AG20443 (cell line): ENCODE results near the gene KRT77.
"Not testable (repeated sequence)": the region's sequence is repeated elsewhere in the genome, so short reads cannot be mapped to it uniquely, and the experiment has no call there.

Source experiments
- DNase-seq: peaks from one replicate; pipeline ENCODE4 v3.0.0; 2012; ENCODE audit warnings: low spot score, mixed read lengths

The KRT77 gene

DNA sequence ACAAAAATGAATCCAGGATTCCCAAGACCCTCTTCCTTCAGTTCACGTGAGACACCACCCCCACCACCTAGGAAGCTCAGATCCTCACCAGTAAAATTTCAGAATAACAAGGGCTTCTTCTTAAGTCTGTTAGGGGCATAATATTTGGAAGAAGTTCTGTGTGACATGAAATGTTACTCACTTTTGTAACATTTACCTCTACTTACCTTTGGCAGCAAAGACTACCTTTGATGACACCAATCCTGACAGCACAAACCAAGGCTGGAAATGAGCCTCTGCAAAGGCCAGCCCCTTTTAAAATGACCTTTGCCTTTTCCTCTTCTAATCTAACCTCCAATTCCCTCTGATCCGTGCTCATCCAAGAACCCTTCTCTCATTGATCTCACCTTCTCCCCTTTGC lies 19.4 kb upstream of the KRT77 start:
- DNase-seq, result no peak

DNA sequence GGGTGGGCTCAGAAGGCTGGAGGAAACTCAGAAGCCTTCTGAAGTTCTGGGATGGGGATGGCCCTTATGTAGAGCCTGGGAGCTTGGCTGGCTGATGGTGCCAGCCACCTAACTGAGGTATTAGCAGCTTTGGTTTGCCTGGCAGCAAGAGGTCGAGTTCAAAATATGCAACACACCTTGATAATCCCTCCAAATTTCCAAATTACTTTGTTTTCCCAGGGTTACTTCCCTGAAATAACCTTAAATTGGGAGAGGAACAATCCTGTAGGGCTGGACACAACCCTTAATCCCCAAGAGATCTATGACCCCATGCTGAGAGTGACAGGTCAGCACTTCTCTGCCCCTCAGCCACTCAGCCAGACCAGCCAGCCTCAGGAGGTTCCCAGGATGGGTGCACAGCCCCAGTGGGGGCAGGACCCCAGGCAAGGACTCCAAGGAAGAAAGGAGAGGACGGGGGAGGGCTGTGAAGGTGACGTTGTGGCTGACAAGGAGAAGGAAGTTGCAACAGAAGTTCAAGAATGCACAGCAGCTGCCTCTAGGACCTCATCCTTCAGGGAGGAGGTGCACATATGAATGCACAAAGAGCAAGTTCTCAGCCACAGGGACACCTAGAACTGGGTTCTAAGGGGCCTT lies 18.6 kb upstream of the KRT77 start:
- DNase-seq, result no peak

DNA sequence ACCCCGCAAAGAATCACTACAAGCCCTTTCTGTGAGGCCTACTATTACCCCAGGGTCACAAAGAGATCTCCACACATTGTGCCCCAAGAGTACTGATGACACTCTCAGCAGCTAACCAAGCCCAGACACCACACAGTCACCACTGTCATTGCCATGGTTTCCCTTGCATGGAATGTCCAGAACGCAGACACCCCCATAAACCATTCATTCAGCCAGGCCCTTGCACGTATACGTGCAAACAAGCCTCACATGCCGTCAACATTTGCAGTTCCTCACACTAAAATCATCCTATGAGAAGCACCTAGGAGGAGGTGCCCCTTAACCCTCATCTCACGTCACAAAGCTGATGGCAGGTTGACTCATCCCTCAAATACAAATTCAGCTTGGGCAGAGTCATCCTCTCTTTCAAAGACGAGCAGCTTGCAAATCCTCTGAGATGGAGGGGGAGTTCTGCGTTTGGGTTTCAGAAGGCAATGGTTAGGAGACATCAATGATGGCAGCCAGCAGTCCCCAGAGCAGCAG lies 17.1 kb upstream of the KRT77 start:
- DNase-seq, result no peak

DNA sequence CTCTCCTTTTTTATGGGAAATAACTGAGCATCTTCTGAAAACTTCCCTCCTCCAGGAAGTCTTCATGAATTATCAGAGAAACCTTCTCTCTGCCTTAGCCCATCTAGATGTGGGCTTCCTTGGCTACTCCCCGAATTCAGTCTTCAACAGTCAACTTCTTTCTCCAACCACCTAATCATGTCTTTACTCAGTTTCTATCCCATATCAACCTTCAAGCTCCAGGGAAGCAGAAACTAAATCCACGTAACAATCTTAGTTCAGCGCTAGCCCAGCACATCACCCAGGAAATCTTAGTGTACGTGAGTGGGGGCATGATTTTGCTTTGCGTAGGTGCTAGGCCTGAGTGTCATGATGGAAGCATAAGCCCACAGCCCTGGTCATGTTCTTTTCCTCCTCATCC lies 12.7 kb upstream of the KRT77 start:
- no peak for DNase-seq

DNA sequence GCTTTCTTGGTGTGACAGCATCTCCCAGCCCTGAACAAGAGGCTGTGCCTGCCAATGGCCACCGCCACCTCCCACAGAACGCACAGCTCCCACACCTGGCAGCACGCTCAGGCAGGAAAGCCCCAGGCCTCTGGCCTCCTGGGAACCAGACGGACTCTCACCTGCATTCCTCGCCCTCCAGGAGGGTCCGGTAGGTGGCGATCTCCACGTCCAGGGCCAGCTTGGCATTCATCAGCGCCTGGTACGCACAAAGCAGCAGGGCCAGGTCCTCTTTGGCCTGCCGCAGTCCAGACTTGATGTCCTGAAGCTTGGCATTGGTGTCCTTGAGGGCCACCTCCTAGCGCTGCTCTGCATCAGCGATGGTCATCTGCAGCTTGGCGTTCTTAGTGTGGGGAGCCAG lies 12.1 kb upstream of the KRT77 start:
- DNase-seq, result no peak

DNA sequence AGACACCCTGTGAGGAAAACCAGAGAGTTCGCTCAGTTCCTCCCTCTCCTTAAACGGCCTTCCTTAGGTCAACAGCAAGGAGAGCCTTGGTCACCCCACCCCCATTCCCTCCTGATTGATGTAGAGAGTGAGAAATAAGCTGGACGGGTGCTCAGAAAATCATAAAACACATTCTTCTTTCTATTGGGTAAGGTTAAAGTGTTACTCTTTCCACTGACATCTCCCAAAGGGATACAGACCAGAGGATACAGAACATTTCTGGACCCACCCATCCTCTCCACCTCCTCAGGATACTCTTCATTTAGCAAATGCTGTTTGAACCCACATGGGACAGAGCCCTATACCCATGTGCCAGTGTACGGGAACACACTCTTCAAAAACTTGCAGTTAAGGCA lies 11.6 kb upstream of the KRT77 start:
- no peak for DNase-seq

DNA sequence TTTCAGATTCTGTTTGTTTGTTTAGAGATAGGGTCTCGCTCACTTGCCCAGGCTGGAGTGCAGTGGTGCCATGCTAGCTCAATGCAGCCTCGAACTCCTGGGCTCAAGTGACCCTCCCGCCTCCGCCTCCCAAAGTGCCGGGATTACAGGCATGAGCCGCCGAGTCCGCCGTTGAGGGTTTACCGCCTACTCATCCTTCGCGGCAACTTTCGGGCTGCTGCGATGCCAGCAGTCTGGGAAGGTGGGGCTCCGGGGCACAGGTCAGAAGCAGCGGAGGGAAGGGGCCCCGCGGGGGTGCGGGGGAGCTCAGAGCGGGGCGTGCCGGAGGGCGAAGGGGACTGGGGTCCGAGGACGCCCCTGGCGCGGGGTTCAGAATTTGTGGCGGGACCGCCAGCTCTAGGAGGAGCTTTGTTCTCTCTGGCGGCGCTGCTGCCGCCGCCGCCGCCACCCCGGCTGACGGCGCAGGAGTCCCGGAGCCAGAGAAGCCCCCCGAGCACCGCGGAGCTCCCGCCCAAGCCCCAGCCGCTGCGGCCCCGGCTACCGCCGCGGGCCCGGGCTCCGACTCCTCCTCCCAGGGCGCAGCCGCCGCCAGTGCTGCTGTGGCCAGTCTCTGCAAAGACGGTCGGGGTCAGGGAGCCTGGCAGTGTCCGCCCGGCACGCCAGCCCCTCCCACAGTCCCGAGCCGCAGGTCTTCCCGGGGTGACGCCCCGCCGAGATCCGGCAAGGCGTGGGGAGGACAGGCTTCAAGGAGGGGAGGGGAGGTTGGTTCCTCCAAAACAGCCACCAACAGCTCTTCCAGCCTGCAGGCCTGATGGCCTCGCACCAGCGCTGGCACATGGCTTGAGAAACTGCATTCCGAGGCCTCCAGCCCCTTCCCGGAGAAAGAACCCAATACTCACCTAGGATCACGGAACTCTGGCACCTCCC lies 10.9 kb upstream of the KRT77 start:
- DNase-seq, result peak; percentile 31

DNA sequence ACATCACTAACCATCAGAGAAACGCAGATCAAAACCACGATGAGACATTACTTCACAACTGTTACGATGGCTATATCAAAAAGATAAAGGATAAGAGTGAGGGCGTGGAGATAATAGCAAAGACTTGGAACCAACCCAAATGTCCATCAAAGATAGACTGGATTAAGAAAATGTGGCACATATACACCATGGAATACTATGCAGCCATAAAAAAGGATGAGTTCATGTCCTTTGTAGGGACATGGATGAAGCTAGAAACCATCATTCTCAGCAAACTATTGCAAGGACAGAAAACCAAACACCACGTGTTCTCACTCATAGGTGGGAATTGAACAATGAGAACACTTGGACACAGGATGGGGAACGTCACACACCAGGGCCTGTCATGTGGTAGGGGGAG lies 8.8 kb upstream of the KRT77 start:
- not testable (repeated sequence) for DNase-seq

DNA sequence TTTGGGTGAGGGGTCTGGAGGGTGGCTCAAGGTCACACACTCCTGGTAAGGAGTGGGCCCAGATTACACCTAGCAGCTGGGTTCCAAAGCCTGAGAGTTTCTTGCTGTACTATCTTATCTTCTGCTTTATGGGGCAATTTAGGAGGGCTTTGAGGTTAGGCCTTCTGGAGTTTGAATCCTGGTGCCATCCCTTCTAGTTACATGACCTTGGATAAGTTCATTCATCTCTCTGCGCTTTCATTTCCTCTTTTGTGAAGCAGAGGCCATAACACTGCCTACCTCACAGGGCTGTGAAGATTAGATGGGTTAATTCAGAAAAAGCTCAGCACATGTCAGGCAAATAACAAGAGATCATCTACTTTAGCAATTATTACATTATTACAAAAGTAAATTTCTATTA lies 7.4 kb upstream of the KRT77 start:
- no peak for DNase-seq

DNA sequence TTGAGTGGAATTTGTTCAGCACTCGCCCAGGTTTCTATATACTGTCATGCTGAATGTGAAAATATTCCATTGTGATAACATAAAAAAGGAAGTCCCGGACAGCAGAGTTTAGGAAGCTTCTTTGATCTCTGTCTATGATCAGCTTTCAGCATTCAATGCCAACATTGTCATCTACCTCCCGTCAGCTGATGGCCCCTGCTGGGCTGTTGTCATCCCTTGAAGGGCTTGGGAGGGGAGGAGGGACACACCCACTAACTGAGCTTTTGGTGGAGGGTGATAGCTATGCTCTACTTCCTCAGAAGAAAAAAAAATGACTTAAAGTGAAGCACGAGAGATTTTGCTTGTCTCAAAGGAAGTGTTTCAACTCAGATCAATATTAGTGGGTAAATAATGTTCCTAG lies 4.7 kb upstream of the KRT77 start:
- no peak for DNase-seq

DNA sequence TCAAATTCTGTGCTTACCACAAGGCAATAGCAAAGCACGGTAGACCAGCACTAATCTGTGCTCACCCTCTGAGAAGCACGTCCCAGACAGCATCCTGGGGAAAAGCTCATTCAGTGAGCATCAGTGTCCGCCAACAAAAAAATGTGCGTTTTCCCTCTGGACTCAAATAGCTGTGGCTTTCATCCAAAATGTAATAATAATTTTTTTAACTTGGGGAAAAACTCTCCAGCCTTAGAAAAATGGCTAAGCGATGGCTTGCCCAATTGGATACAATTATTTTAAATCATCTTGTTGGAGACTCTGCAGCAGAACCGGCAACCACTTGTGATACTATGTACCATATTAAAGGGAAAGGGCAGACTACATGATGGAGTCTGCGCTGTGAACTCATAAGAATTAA lies 1.1 kb upstream of the KRT77 start:
- no peak for DNase-seq

DNA sequence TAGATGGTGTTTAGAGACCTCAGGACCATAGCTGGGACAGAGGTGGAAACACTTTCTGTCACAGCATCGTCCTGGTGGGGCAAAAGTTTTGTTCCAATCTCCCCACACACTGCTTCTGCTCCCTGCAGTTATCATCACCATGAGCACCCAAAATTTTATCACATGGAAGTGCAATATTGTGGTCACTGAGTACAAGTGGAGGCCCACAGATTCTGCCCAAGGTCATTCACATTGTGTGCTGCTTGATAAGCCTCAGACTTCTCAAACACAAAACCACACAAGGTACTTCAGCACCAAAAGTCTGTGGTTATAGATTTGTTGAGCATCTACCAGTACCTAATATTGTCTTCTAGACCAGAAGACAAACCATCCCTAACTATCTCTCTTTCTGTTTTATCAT lies 554 bp upstream of the KRT77 start:
- DNase-seq, result no peak

DNA sequence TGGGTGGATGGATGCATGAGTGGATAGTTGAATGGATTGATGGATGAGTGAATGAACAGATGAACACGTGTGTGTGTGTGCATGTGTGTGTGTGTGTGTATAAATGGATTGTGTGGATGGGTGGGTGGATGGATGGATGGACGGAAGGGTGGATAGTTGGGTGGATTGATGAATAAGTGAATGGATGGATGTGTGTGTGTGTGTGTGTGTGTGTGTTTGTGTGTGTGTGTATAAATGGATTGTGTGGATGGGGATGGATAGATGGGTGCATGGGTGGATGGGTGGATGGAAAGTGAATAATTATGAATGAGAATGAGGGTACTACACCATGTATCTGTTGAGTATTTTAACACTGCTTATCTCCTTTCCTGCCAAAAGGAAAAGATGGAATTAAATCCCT lies 986 bp downstream of the KRT77 start:
- no peak for DNase-seq

DNA sequence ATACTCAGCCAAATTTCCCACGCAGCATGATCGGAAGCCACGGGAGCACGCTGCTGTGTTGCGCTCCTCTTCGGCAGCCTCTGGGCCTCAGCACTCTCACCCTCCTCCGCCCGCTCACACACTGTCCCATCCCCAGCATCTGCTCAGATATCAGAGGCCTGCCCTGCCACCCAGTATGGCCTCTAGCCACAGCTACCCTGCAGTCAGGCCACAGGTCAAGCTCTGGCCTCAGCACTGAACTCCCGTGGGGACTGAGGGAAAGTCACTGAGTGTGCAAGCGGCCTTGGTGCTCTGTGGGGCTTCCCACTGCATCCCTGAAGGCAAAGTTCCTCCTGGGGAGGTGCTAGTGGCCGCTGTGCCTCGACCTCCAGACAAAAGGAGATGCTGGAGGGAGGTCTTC lies 2.0 kb downstream of the KRT77 start:
- DNase-seq, result no peak

DNA sequence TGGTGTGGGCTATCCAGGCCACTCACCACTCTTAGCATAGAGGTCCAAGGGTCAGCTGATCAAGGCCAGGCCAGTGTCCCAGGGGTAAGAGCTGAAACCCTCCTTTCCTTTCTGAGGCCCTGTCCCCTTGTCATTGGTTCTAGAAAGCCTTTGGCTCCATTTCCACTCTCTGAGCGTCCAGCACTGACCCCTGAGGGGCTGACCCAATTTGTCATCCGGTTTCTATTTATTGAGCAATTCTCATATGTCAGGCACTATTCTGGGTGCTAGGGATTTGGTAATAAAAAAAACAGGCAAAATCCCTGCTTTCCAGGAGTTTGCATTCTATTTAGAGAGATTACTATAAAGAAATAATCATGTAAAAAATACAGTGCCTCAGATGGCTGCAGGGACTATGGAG lies 3.4 kb downstream of the KRT77 start:
- DNase-seq, result no peak

DNA sequence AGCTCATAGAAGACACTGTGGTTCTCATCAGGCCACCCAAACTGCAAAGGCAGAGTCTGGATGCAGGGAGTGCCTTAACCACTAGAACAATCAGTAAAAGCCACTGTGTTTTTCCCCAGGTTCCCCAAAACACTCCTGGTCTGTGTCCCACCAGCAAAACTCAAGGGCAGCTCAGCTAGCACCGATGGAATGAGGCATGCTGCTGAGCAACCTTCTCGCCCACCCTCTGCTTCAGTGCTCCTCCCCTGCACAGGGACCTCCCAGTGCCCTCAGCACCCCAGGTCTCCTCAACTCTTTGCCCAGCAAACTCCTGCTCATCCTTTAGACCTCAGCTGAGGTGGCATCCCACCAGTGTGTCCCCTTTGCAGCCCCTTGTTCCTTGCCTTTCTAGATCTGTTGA lies 4.0 kb downstream of the KRT77 start:
- no peak for DNase-seq

DNA sequence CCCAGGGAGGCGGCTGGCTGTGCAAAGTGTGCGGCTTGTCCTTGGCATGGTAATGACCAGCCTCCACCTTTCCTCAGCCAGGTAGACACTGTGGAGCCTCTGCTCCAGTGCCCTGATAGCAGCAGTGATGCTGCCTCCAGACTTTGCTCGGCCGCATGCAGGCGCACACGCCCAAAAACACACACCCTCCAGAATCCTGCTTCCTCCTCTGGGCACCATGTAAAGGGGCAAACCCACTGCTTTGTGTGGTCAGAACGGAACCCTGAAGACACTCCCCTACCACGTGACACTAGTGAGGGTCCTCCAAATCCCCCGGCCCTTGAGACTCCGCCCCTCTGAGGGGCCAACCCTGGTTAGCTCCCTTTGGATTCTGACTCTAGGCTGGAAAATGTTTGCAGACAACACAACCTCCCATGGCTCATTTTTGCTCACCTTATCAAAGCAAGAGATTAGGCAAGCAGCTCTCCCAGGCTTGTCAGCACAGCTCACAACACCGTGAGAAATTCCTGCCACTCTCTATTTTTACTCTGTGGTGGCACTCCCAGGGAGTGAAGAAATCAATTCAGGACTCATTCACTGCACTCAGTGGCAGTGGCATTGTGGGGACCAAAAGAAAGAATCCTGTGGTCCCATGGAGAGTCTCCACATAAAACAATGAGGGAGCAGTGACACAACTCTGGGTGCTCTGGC lies 4.5 kb downstream of the KRT77 start:
- no peak for DNase-seq

DNA sequence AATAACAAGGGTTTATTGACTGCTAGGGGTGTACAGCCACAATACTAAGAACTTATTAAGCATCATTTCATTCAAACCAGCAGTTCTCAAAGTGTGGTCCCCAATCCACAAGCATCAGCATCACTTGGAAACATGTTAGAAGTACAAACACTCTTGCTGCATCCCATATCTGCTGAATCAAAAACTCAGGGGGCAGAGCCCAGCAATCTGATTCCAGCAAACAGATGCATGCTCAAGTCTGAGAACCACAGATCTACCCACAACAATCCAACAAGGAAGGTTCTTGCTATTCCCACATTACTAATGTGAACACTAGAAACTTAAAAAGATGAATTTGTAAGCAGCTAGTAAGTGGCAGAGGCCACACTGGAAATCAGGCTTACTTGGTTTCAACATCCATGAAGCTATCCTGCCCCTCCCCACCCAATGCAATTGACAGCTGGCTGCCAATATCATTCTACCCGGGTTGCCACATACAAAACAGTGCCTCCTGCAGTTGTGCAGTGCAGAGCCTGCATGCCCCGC lies 6.2 kb downstream of the KRT77 start:
- no peak for DNase-seq

DNA sequence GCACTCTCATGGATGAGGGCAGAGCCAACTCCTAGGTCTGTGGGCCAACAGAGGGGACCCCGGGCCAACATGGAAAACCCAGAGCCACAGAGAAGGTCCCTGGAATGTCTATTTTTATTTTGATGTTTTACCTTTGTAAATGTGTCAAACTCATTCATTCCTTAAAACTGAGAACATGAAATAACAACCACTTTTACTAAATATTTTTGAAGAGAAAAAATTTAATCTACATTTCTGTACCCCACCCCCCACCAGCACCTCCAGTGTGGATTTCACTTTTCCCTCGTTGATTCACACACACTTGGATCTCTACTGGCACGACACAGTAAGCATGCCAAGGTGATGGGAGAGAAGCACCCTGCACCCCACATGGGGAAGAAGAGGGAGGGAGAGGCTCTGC lies 6.7 kb downstream of the KRT77 start:
- DNase-seq, result no peak

DNA sequence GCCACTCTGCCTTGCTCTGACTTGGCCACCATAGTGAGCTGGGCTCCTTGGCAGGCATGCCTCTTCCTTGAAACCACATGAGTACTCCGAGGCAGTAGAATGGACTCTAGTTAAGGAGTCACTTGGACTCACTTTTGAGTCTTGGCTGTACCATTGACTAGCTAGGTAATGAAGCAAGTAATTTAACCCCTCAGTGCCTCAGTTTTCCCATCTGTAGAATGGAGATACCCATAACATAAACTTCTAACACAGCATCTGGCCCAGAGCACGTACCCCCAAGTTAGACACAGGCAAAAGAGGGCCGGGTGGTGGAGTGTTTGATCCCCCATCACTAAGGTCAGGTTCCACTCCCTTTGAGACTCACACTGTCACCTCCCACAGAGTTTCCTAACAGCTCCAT lies 8.3 kb downstream of the KRT77 start:
- no peak for DNase-seq

DNA sequence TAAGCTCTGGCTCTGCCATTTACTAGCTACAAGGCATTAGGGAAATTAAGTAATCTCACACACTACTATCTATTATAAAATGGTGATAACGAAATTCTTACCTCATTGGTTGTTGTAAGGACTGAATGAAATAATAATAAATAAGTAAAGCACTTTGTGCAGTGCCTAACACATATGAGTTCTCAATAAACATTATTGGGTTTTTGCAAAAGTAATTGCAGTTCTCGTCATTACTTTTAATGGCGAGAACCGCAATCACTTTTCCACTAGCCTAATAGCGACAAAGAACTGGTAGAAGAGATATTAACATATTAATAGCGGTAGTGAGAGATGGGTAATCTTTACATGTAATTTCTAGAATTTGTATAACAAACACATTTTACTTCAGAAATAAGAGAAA lies 9.2 kb downstream of the KRT77 start:
- DNase-seq, result no peak

DNA sequence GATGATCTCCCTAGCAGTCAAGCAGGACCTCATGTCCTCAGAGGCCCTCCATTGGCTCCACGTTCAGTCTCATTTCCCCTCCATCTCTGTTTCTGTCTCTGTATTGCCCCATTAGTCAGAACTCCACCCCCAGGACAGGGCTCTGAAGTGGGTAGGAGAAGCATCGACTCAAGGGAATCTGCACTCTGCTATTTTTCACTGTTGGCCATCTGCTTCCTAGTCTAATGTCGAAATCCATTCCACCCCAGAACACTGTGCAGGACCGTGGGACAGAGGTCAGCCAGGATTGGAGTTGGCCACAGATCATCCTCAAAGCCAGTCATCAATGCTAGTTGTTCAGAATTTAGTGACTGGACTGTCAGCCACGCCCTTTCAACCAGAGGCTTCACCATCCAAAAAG lies 10.1 kb downstream of the KRT77 start:
- no peak for DNase-seq

DNA sequence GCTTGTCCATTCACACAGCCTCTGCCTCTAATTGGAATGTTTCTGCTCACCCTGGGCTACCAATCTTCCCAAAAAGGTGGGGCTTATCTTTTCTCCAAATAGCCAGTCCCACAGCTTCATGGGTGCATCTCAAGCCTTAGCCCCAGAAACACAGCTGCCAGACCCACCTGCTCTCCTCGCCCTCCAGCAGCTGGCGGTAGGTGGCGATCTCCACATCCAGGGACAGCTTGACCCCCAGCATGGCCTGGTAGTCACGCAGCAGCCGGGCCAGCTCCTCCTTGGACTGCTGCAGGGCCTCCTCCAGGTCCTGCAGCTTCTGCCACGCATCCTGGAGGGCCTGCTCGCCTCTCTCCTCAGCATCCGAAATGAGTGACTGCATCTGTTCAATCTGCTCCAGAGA lies 11.1 kb downstream of the KRT77 start:
- DNase-seq, result no peak
